ENCODE results near the gene LGMN. TPM values are rescaled to one million over a fixed set of nuclear protein-coding genes. Genes with fewer than 3 reads are reported as not detected.

Gene LGMN
- polyA plus RNA-seq, 1 donor (not counting 4 experiments of a cell fraction or from before 2014, with no cell fraction given), result 61.0 TPM

DNA sequence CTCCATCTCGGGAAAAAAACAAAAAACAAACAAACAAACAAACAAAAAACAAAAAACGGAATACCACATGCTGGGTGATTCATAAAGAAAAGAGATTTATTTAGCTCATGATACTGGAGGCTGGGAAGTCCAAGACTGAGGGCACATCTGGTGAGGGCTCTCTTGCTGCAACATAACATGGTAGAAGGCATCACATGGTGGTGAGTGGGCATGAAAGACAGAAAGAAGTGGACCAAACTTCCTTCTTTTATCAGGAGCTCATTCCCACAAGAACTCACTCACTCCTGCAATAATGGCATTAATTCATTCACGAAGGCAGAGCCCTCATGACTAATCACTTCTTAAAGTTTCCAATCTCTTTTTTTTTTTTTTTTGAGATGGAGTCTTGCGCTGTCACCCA, 8.0 kb upstream of the LGMN start:
- H3K9me3 ChIP-seq (ENCODE audit: control insufficient read depth, low read depth, low read length), result no peaks in the 10 kb centered on the region
- no peak overlapping the region for H3K27ac ChIP-seq (ENCODE audit: control insufficient read depth, insufficient read depth, low read length)
- H2AFZ ChIP-seq (ENCODE audit: control insufficient read depth, low read length), result no peak overlapping the region
- no peaks in the 10 kb centered on the region for H3K27me3 ChIP-seq (ENCODE audit: control insufficient read depth, extremely low read depth, insufficient read depth, low read length)
- H3K9ac ChIP-seq (ENCODE audit: control insufficient read depth, extremely low read depth, insufficient read depth, low read length), result no peak overlapping the region
- DNase-seq (ENCODE audit: low read depth, low spot score) (no peak), FAIRE-seq (no peak)
- TF ChIP-seq EZH2 (IDR thresholded peaks at IDR 0.05; ENCODE audit: low read length), result no peak
- TF ChIP-seq, protein P1, sequence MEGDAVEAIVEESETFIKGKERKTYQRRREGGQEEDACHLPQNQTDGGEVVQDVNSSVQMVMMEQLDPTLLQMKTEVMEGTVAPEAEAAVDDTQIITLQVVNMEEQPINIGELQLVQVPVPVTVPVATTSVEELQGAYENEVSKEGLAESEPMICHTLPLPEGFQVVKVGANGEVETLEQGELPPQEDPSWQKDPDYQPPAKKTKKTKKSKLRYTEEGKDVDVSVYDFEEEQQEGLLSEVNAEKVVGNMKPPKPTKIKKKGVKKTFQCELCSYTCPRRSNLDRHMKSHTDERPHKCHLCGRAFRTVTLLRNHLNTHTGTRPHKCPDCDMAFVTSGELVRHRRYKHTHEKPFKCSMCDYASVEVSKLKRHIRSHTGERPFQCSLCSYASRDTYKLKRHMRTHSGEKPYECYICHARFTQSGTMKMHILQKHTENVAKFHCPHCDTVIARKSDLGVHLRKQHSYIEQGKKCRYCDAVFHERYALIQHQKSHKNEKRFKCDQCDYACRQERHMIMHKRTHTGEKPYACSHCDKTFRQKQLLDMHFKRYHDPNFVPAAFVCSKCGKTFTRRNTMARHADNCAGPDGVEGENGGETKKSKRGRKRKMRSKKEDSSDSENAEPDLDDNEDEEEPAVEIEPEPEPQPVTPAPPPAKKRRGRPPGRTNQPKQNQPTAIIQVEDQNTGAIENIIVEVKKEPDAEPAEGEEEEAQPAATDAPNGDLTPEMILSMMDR (optimal IDR thresholded peaks at IDR 0.05 in 1 of 3, IDR thresholded peaks at IDR 0.05 in 1 of 3, conservative IDR thresholded peaks at IDR 0.05 in 1 of 3; ENCODE audit: extremely low read depth in 1 of 3, insufficient read depth in 2 of 3, low read length in 3 of 3), result no peak
- dilution Hi-C loops (cut with MboI; ENCODE audit: extremely low pct_ligation_motif_present, low sequenced_read_pairs), result no loop called here
- H3K9me1 ChIP-seq (ENCODE audit: control insufficient read depth, extremely low read depth, insufficient read depth, low read length), result no peaks in the 10 kb centered on the region
- no peaks in the 10 kb centered on the region for H3K79me2 ChIP-seq (ENCODE audit: control insufficient read depth, insufficient read depth, low read length)
- H3K4me1 ChIP-seq (ENCODE audit: control insufficient read depth, extremely low read depth, insufficient read depth, low read length), result no peaks in the 10 kb centered on the region
- H3K36me3 ChIP-seq (ENCODE audit: control insufficient read depth in 2 of 2, extremely low read depth in 1 of 2, insufficient read depth in 2 of 2, low read length in 2 of 2), result no peaks in the 10 kb centered on the region
- H3K4me2 ChIP-seq (ENCODE audit: control insufficient read depth, extremely low read depth, insufficient read depth, low read depth, low read length), result no peak overlapping the region
- no peak overlapping the region for H3K4me3 ChIP-seq (ENCODE audit: control insufficient read depth in 2 of 3, extremely low read depth in 1 of 3, insufficient read depth in 2 of 3, low read depth in 1 of 3, low read length in 3 of 3)
- H4K20me1 ChIP-seq (ENCODE audit: control insufficient read depth, extremely low read depth, insufficient read depth, low read length), result no peaks in the 10 kb centered on the region

DNA sequence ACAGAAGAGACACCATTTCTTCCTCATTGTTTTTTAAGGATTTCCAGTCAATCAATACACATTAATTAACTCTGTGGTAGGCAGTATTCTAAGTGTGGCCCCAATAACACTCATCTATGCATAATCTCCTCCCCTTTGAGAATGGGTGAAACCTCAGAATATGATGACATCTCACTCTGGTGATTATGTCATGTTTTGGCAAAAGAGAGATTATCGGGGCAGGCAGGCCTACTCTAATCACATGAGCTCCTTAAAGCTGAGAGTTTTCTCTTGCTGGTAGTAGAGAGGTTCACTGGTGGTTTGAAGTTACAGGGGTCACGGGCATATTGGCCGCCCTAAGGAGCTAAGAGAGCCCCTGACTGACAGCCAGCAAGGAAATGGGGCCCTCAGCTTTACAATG, 7.1 kb upstream of the LGMN start:
- no peak for DNase-seq (ENCODE audit: low read depth, low spot score)
- H3K36me3 ChIP-seq (ENCODE audit: control insufficient read depth in 2 of 2, extremely low read depth in 1 of 2, insufficient read depth in 2 of 2, low read length in 2 of 2), result no peaks in the 10 kb centered on the region
- FAIRE-seq, result no peak
- H4K20me1 ChIP-seq (ENCODE audit: control insufficient read depth, extremely low read depth, insufficient read depth, low read length), result no peaks in the 10 kb centered on the region
- TF ChIP-seq, protein P1 (optimal IDR thresholded peaks at IDR 0.05 in 1 of 3, IDR thresholded peaks at IDR 0.05 in 1 of 3, conservative IDR thresholded peaks at IDR 0.05 in 1 of 3; ENCODE audit: extremely low read depth in 1 of 3, insufficient read depth in 2 of 3, low read length in 3 of 3), result no peak
- TF ChIP-seq EZH2 (IDR thresholded peaks at IDR 0.05; ENCODE audit: low read length), result no peak
- dilution Hi-C loops (cut with MboI; ENCODE audit: extremely low pct_ligation_motif_present, low sequenced_read_pairs), result no loop called here
- H3K27me3 ChIP-seq (ENCODE audit: control insufficient read depth, extremely low read depth, insufficient read depth, low read length), result no peaks in the 10 kb centered on the region
- H3K4me3 ChIP-seq (ENCODE audit: control insufficient read depth in 2 of 3, extremely low read depth in 1 of 3, insufficient read depth in 2 of 3, low read depth in 1 of 3, low read length in 3 of 3), result no peak overlapping the region
- no peak overlapping the region for H2AFZ ChIP-seq (ENCODE audit: control insufficient read depth, low read length)
- no peak overlapping the region for H3K9ac ChIP-seq (ENCODE audit: control insufficient read depth, extremely low read depth, insufficient read depth, low read length)
- no peaks in the 10 kb centered on the region for H3K9me3 ChIP-seq (ENCODE audit: control insufficient read depth, low read depth, low read length)
- H3K79me2 ChIP-seq (ENCODE audit: control insufficient read depth, insufficient read depth, low read length), result no peaks in the 10 kb centered on the region
- H3K27ac ChIP-seq (ENCODE audit: control insufficient read depth, insufficient read depth, low read length), result no peak overlapping the region
- H3K4me1 ChIP-seq (ENCODE audit: control insufficient read depth, extremely low read depth, insufficient read depth, low read length), result no peaks in the 10 kb centered on the region
- no peak overlapping the region for H3K4me2 ChIP-seq (ENCODE audit: control insufficient read depth, extremely low read depth, insufficient read depth, low read depth, low read length)
- no peaks in the 10 kb centered on the region for H3K9me1 ChIP-seq (ENCODE audit: control insufficient read depth, extremely low read depth, insufficient read depth, low read length)

Data from keratinocyte (primary cell).